Type B pancreatic cell (in vitro differentiated cells): ENCODE results near the gene WDR54. TPM values are rescaled to one million over a fixed set of nuclear protein-coding genes. Genes with fewer than 3 reads are reported as not detected.

Experiments used
- DNase-seq: peaks from one replicate; pipeline ENCODE4 v3.0.0; 2021; ENCODE audit warnings: mixed read lengths; ENCODE audit not compliant: unreplicated experiment; ENCODE audit errors: extremely low spot score
- H3K27ac Mint-ChIP-seq: 2 replicates; pipeline ENCODE4 v1.8.0; 2021; ENCODE audit warnings: mild to moderate bottlenecking, mixed read lengths
- H3K27me3 Mint-ChIP-seq: 2 replicates; pipeline ENCODE4 v1.8.0; 2021; ENCODE audit warnings: mixed read lengths
- H3K36me3 Mint-ChIP-seq: 2 replicates; pipeline ENCODE4 v1.8.0; 2021; ENCODE audit warnings: mixed read lengths
- H3K4me1 Mint-ChIP-seq: one replicate; pipeline ENCODE4 v1.8.0; 2021; ENCODE audit warnings: mixed read lengths; ENCODE audit not compliant: unreplicated experiment
- H3K4me3 Mint-ChIP-seq: 2 replicates; pipeline ENCODE4 v1.8.0; 2021; ENCODE audit warnings: mild to moderate bottlenecking, mixed read lengths
- H3K9me3 Mint-ChIP-seq: 2 replicates; pipeline ENCODE4 v1.8.0; 2021; ENCODE audit warnings: mixed read lengths
- total RNA-seq: library from RNA; stranded (reverse); gene quantifications from 2 replicates; pipeline ENCODE4 v1.2.1, GENCODE V29; 2021; ENCODE audit warnings: low replicate concordance
- TF ChIP-seq, protein P1 (sequence below): fragments of 200-600 bp; sonication (generic); conservative IDR thresholded peaks from 2 replicates; pipeline ENCODE4 v1.5.0; 2021; ENCODE audit warnings: antibody characterized with exemption, mild to moderate bottlenecking

The WDR54 gene
- total RNA-seq, 1 donor from 2014 or later: 41.7 TPM

DNA sequence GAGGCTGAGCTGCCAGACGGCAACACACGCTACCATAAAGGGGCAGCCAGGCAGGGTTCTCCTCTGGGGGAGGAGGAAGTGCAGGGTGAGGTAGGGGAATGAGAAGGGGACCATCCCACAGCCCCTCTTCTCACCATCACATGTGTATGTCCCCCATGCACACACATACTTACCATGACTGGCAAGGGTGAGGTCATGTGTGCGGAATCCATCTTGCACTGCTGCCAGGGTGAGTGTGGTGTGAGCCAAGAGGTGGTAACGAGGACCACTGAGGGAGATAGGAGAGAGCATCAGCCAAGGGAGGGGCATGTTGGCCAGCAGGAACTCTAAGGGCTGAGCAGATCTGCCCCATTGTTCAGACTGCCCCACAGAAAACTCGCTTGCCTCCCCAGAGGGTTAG, 7.1 kb downstream of the WDR54 start:
- Mint-ChIP-seq H3K27me3 (no peaks in the 10 kb centered on the region), H3K4me1 (peaks cover 4% of the 10 kb centered on the region), H3K4me3 (no peak overlapping the region), H3K36me3 (peaks cover 9% of the 10 kb centered on the region), H3K9me3 (no peaks in the 10 kb centered on the region), H3K27ac (no peak overlapping the region)
- TF ChIP-seq, protein P1, sequence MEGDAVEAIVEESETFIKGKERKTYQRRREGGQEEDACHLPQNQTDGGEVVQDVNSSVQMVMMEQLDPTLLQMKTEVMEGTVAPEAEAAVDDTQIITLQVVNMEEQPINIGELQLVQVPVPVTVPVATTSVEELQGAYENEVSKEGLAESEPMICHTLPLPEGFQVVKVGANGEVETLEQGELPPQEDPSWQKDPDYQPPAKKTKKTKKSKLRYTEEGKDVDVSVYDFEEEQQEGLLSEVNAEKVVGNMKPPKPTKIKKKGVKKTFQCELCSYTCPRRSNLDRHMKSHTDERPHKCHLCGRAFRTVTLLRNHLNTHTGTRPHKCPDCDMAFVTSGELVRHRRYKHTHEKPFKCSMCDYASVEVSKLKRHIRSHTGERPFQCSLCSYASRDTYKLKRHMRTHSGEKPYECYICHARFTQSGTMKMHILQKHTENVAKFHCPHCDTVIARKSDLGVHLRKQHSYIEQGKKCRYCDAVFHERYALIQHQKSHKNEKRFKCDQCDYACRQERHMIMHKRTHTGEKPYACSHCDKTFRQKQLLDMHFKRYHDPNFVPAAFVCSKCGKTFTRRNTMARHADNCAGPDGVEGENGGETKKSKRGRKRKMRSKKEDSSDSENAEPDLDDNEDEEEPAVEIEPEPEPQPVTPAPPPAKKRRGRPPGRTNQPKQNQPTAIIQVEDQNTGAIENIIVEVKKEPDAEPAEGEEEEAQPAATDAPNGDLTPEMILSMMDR: no peak
- DNase-seq: no peak

GRCh38 chr2:74429487-74430451, 8.2 kb downstream of the WDR54 start:
- Mint-ChIP-seq H3K4me1 (peaks cover 4% of the 10 kb centered on the region), H3K27ac (no peak overlapping the region), H3K9me3 (no peaks in the 10 kb centered on the region), H3K27me3 (no peaks in the 10 kb centered on the region), H3K4me3 (no peak overlapping the region), H3K36me3 (peaks cover 9% of the 10 kb centered on the region)
- TF ChIP-seq, protein P1: no peak
- DNase-seq: no peak

DNA sequence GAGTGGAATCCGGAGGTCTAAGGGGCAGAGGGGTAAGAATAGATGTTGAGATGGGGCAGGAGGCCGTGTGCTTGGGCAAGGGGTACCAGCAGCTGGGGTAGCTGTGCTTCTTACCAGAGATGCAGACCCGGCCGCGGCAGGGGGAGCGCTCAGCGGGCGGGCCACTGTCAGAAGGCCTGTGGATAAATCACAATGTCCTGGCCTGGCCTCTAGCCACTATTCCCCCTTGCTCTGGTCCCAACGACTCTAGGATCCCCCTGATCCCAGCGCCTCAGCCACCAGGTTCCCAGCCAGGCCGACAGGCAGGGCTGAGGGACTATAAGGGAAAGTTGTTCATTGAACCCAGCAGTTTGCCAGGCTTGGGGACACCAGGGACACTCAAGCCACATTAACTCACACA, 9.0 kb downstream of the WDR54 start:
- DNase-seq: no peak
- TF ChIP-seq, protein P1: no peak
- H3K27ac Mint-ChIP-seq: no peak overlapping the region
- H3K4me1 Mint-ChIP-seq: peaks cover 4% of the 10 kb centered on the region
- H3K9me3 Mint-ChIP-seq: no peaks in the 10 kb centered on the region
- H3K27me3 Mint-ChIP-seq: no peaks in the 10 kb centered on the region
- no peak overlapping the region for H3K4me3 Mint-ChIP-seq
- peaks cover 8% of the 10 kb centered on the region for H3K36me3 Mint-ChIP-seq

DNA sequence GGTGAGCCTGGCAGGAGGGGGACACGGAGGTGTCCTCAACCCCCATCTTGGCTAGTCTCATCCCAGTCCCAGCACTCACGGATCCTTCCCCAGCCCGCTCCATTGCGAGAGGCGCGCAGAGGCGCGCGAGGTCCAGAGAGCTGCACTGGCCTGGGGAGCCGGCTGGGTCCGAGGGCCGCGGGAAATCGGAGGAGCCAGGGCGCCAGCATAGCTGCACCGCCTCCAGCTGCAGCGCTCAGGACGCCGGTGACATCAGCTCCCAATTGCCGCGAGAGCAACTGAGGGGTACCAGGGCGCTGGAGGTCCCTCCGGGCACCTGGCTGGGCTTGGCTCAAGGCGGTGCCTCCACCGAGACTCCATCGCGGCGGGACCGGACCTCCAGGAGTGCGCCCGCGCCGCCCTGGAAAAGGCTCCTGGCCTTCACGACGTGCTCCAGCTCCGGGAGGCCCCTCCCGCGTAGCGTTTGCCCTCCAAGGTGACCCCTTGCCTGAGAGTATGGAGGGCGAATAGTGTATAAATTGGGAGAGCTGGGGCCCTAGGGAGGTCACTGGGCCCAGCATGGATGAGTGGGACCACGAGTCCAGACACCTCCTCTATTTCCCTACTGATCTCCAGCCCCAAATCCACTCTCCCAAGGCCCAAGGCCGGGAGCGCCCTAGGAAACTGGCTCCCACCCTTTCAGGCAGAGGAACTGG, 14.7 kb downstream of the WDR54 start:
- Mint-ChIP-seq H3K4me1 (peaks cover 26% of the 10 kb centered on the region), H3K9me3 (no peaks in the 10 kb centered on the region), H3K36me3 (peaks cover 19% of the 10 kb centered on the region), H3K4me3 (no peak overlapping the region), H3K27me3 (no peaks in the 10 kb centered on the region), H3K27ac (peak overlapping the region; percentile 62)
- TF ChIP-seq, protein P1: no peak
- DNase-seq: no peak

DNA sequence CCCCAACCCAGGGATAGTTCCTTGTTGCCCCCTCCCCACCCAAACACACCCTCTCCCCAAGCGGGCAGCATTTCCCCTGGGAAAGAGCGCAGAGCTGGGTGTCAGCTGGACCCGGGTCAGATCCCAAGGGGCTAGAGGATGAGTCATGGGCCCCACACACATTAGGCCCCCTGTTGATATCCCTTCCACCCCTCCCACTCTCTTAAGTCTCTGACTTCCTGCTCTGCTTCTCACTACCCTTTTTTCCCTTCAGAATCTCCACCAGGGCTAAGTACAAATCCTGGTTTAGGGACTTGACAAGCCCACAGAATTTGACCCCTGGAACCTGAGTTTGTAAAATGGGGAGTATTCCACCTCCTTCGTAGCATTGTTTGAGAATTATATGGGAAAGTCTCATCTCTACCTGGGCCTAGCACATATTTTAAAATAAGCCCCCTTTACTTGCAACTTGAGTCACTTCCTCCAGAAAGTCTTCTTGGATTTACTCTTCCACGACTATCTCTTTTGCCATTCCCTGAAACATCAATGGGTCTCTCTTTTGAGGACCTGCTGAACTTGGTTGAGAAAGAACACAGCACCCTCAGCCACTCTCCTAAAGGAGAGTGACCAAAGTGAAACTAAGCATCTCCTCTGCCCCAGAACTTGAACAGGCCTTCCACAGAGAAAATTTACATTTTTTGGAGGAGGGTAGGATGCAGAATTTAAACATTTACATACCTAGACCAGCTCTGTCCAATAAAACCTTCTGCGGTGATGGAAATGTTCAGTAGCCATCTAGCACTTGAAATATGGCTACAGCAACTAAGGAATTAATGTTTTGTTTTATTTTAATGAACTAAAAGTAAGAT, 15.5 kb downstream of the WDR54 start:
- H3K27ac Mint-ChIP-seq: peak overlapping the region; percentile 6
- H3K9me3 Mint-ChIP-seq: no peaks in the 10 kb centered on the region
- H3K27me3 Mint-ChIP-seq: peaks cover under 1% of the 10 kb centered on the region
- DNase-seq: no peak
- TF ChIP-seq, protein P1: no peak
- no peak overlapping the region for H3K4me3 Mint-ChIP-seq
- H3K4me1 Mint-ChIP-seq: peaks cover 26% of the 10 kb centered on the region
- H3K36me3 Mint-ChIP-seq: peaks cover 19% of the 10 kb centered on the region
